Fibroblast of skin of abdomen (primary cell): ENCODE data around the gene IQCB1.
"Not testable (repeated sequence)": the region's sequence is repeated elsewhere in the genome, so short reads cannot be mapped to it uniquely, and the experiment has no call there.

Experiments used
- DNase-seq: peaks from one replicate; pipeline ENCODE4 v3.0.0-alpha.2; 2013

The IQCB1 gene

GRCh38 chr3:121743106-121743505, 91.8 kb downstream of the IQCB1 start:
- DNase-seq: not testable (repeated sequence)

- DNase-seq: no peak
These were observed 94.0 kb downstream of the IQCB1 start for GRCh38 chr3:121740896-121741295.

DNA sequence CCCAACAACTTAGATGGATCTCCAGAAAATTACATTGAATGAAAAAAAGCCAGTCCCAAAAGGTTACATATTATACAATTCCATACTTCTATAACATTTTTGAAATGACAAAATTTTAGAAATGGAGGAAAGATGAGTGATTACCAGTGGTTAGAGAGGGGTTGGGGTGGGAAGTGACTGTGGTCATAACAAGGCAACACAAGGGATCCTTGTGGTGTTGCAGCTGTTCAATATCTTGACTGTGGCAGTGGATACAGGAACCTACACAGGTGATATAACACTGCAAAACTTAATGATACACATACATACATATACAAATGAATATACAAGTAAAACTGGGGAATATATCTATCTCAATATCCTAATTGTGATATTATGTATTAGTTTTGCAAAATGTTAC, 95.0 kb downstream of the IQCB1 start:
- DNase-seq: no peak

GRCh38 chr3:121737644-121738043, 97.2 kb downstream of the IQCB1 start:
- DNase-seq: no peak

DNA sequence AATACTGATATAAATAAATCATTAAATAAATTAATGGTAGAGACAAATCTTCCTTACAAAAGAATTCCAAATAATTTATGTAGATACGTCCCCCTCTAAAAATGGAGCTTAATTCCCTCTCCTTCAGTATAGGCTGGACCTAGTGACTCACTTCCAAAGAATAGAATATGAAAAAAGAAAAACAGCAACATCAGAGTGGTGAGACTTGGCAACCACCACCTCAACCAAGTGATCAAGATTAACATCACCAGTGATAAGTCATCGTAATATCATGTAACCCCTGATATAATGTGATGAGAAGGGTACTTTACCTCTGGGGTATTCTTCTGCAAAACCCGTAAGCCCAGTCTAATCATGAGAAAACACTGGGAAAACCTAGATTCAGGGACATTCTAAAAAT, 98.7 kb downstream of the IQCB1 start:
- no peak for DNase-seq

GRCh38 chr3:121735047-121735696, 99.7 kb downstream of the IQCB1 start:
- peak; percentile 33 for DNase-seq

DNA sequence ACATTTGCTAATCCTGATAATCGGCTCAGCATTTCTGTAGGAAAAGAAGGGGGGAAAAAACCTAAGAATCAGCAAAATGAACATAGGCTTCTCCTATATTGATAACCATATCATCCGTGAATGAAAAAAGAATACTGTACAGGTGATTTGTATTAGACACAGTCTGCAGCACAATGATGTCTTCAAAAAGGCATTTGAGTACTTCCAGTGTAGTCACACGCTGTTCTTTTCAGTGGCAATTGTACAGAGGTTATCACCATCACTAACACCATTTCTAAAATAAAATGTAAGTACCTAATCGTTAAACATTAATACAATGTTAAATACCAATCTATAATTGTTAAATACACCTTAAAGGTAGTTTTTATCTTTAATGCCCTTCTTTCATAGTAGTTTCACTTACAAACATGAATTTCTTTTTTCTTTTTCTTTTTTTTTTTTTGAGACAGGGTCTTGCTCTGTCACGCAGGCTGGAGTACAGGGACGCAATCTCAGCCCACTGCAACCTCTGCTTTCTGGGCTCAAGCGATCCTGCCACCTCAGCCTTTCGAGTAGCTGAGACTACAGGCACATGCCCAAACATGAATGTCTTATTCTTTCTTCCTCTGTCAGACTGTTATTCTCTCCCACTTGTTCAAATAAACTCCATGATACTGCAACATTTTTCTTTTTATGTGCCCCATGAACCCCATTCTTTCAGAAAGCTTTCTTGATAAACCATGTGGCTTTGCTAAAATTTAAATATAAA, 103.7 kb downstream of the IQCB1 start:
- DNase-seq: no peak

GRCh38 chr3:121724130-121724529, 110.7 kb downstream of the IQCB1 start:
- no peak for DNase-seq

DNA sequence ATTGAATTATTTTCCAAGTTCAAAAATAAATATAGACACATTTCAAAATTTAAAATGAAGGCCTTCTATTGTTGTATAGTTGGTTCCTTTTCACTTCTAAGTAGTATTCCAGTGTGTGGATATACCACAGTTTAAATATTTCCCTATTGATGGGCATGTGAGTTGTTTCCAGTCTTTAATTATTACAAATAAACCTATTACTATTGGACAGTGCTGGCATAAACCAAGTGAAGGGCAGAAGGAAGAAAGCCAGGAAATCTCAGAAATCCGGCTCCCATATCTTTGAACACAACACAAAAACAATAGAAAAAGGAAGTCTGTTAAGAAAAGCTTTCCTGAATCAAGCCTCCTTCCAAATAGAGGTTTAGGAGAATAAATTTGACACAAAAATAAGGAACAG, 111.4 kb downstream of the IQCB1 start:
- DNase-seq: no peak

DNA sequence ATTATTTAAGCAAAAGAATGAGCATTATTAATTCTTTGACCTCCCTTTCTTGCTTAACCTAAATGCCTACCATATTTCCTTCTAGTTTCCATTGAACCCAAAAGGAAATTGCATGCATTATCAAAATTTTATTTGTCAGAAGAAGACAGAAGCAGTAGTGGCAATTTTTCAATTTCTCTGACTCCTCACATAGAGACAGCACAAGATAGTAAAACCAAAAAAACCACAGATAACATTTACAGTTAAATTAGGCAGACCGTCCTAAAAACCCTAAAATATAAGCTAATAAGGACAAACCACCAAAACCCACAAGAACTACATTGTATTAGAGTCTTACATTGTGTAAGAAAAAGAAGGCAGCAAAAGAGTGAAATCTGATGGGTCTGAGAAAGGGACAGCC, 112.4 kb downstream of the IQCB1 start:
- no peak for DNase-seq

- DNase-seq: no peak
These were observed 114.7 kb downstream of the IQCB1 start for GRCh38 chr3:121720163-121720562.
